IPS DF 6.9 (cell line): ENCODE measurements around the gene IL12RB1.

ENCODE experiments used
- DNase-seq: peaks from one replicate; pipeline ENCODE4 v3.0.0-alpha.2; 2013; ENCODE audit warnings: low read depth, low spot score
- H3K27ac ChIP-seq: one replicate; pipeline ENCODE4 v1.5.1; 2013; ENCODE audit warnings: low read length, control low read depth
- H3K27me3 ChIP-seq: 2 replicates; pipeline ENCODE4 v1.6.1; 2013; ENCODE audit warnings: mild to moderate bottlenecking, low read length; ENCODE audit not compliant: control insufficient read depth, insufficient read depth
- H3K36me3 ChIP-seq: 2 replicates; pipeline ENCODE4 v1.6.1; 2013; ENCODE audit warnings: low read length; ENCODE audit not compliant: control insufficient read depth, insufficient read depth
- H3K4me1 ChIP-seq: 2 replicates; pipeline ENCODE4 v1.6.1; 2013; ENCODE audit warnings: low read length; ENCODE audit not compliant: control insufficient read depth, insufficient read depth
- H3K4me3 ChIP-seq: 2 replicates; pipeline ENCODE4 v1.5.1; 2013; ENCODE audit warnings: mild to moderate bottlenecking, low read length
- H3K9me3 ChIP-seq: 2 replicates; pipeline ENCODE4 v1.6.1; 2013; ENCODE audit warnings: low read length, inconsistent platforms; ENCODE audit not compliant: control insufficient read depth, insufficient read depth
- WGBS: extraction: QIAGEN DNeasy Blood & Tissue Kit; methylation state at CpG from one replicate; pipeline ENCODE4 v1.1.7; 2013; ENCODE audit warnings: mixed read lengths, missing lambda C conversion rate; ENCODE audit not compliant: insufficient read length, insufficient coverage; 5-methylcytosine and 5-hydroxymethylcytosine counted together

Gene IL12RB1

DNA sequence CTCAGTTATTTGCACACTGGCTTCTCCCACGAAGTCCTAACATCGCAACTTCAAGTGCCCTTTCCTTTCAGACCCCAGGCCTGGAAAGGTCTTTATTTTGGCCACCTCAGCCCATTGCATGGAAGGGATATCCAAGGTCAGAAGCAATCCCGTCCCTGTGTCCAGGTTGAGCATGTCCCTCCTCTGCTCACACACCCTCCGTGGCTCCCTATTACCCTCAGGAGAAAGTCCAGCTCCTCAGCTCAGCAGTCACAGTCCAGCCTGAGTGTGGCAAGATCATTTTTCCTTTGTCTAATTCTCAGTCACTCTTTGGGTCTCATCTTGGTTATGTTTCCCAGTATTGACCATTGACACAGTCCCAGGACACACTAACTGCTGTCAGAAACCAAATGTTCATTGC is 59.6 kb downstream of the IL12RB1 start:
- no peaks in the 10 kb centered on the region for H3K4me1 ChIP-seq
- no peak for DNase-seq
- H3K27me3 ChIP-seq = no peaks in the 10 kb centered on the region
- H3K27ac ChIP-seq = no peak overlapping the region
- H3K9me3 ChIP-seq = no peaks in the 10 kb centered on the region
- no peaks in the 10 kb centered on the region; the same call in 1 of the 2 replicates for H3K36me3 ChIP-seq
- no peak overlapping the region for H3K4me3 ChIP-seq
- WGBS = no CpG with 5 or more reads among the region's 4 CpGs

GRCh38 chr19:18023622-18024251 is 63.0 kb downstream of the IL12RB1 start:
- DNase-seq = no peak
- Histone ChIP-seq H3K4me1 (no peaks in the 10 kb centered on the region), H3K9me3 (no peaks in the 10 kb centered on the region), H3K4me3 (no peak overlapping the region), H3K27ac (no peak overlapping the region), H3K36me3 (no peaks in the 10 kb centered on the region; the same call in 1 of the 2 replicates), H3K27me3 (no peaks in the 10 kb centered on the region)
- WGBS = no CpG with 5 or more reads among the region's 23 CpGs

GRCh38 chr19:18021121-18021755 is 65.5 kb downstream of the IL12RB1 start:
- Histone ChIP-seq H3K9me3 (no peaks in the 10 kb centered on the region), H3K27ac (no peak overlapping the region), H3K4me3 (no peak overlapping the region), H3K4me1 (no peaks in the 10 kb centered on the region), H3K36me3 (no peaks in the 10 kb centered on the region; the same call in 1 of the 2 replicates), H3K27me3 (no peaks in the 10 kb centered on the region)
- WGBS = no CpG with 5 or more reads among the region's 21 CpGs
- DNase-seq = no peak

DNA sequence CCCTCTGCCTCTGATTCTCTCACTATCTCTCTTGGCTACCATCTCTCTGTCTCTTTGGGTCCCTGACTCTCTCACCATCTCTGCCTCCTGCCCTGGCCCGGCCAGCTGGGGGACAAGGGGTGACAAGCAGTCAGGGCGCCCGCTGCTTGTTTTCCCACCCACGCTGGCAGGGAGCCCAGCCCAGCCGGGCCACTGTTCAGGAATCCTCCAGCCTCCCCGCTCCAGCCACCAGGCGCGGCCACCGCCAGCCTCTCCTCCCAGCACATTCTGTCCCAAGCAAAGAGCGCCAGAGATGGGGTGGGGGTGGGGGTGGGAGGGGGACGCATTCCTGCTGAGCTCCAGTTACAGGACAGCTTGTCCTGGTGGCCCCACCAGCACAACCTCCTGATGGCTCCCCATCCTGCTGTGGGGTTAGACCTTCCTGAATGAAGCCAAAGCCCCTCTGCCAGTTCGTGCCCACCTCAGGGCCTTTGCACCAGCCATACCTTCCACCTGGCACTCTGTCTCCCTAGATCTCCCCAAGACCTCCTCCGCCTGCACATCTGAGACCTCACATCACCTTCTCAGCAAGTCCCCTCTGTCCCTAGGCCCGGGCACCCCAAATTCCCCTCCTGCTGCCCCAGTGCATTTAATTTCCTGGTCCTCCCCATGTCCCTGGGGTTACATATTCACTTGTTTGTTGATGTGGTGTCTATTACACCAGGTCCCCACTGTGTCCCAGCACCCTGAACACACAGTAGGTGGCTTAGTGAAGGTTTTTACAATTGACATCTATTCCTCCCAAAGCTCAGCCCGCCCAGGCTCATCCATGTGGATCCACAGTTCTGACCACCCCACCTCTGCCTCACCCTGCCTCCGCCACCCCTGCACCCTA is 66.3 kb downstream of the IL12RB1 start:
- H3K4me1 ChIP-seq = no peaks in the 10 kb centered on the region
- no peak for DNase-seq

GRCh38 chr19:18017275-18018083 is 69.3 kb downstream of the IL12RB1 start:
- no peaks in the 10 kb centered on the region for H3K36me3 ChIP-seq
- H3K4me3 ChIP-seq = no peak overlapping the region
- WGBS = no CpG with 5 or more reads among the region's 15 CpGs
- H3K27ac ChIP-seq = no peak overlapping the region
- H3K27me3 ChIP-seq = no peaks in the 10 kb centered on the region
- H3K9me3 ChIP-seq = no peaks in the 10 kb centered on the region
- DNase-seq = no peak
- no peaks in the 10 kb centered on the region; the same call in 1 of the 2 replicates for H3K4me1 ChIP-seq

More for the DNA sequence above, 66.3 kb downstream of the IL12RB1 start:
- Histone ChIP-seq H3K27me3 (no peaks in the 10 kb centered on the region), H3K36me3 (no peaks in the 10 kb centered on the region; the same call in 1 of the 2 replicates), H3K9me3 (no peaks in the 10 kb centered on the region), H3K4me3 (no peak overlapping the region), H3K27ac (no peak overlapping the region)
- WGBS = no CpG with 5 or more reads among the region's 16 CpGs

DNA sequence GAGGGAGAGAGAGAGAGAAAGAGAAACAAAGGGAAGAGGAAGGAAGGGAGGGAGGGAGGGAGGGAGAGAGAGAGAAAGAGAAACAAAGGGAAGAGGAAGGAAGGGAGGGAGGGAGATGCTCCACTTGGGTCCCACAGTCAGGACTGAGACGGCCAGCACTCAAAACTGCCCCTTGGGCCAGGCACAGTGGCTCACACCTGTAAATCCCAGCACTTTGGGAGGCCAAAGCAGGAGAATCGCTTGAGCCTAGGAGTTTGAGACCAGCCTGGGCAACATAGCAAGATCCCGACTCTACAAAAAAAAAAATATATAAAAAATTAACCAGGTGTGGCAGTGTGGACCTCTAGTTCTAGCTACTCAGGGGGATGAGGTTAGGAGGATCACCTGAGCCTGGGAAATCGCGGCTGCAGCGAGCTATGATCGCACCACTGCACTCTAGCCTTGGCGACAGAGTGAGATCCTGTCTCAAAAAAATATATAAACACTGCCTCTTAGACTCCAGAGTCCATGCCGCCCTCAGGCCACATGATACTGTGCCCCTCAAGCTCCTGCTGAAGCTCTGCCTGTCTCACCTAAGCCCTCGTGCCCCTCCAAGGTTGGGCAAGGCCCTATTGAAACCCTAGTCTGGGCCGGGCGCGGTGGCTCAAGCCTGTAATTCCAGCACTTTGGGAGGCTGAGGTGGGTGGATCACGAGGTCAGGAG is 70.4 kb downstream of the IL12RB1 start:
- no peak overlapping the region for H3K27ac ChIP-seq

GRCh38 chr19:18014197-18014596 is 72.5 kb downstream of the IL12RB1 start:
- WGBS = no CpG with 5 or more reads among the region's 6 CpGs
- DNase-seq = no peak

More for the DNA sequence above, 70.4 kb downstream of the IL12RB1 start:
- Histone ChIP-seq H3K36me3 (no peaks in the 10 kb centered on the region), H3K27me3 (no peaks in the 10 kb centered on the region), H3K9me3 (no peaks in the 10 kb centered on the region), H3K4me1 (no peaks in the 10 kb centered on the region; the same call in 1 of the 2 replicates), H3K4me3 (no peak overlapping the region)
- WGBS = no CpG with 5 or more reads among the region's 14 CpGs
- no peak for DNase-seq

DNA sequence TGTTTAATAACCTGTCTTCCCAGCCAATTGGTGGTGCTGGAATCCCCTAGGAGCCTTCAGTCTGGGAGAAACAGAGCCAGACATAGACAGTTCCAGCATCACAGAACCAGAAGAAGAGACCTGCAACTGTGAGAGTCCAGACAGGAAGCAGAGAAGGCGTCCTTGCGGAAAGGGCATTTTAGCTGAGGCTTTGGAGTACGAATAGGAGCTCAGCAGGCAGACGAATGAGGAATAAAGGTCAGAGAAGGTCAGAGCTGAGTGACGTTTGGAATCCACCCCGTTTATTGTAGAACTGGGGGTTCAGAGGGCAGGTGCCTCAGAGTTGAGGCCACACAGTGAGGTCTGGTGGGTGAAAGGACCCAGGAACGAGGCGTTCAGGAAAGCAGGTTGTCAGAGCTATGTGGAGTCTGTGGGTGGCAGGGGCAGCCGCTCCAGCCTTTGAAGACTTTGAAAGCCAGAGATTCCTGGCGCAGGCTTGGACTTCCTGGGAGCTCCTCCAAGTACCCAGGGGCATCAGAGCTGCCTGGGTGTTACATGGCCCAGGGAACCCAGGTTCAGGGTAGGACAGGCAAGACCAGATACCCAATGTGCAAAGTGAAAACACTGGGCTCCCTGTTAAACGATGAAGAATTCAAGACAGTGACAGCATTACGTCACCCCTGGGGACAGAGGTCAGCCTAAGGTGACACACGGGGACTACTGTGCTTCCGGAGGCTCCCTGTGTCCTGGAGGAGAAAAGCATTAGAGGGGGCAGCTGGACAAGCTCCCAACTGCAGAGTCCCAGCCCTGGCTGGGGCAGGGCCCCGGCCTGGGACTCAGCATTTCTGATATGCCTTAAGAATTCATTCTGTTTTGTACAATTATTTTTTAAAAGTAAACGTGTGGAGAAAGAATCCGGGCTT is 73.3 kb downstream of the IL12RB1 start:
- Histone ChIP-seq H3K4me3 (no peak overlapping the region), H3K27me3 (no peaks in the 10 kb centered on the region), H3K4me1 (no peaks in the 10 kb centered on the region; the same call in 1 of the 2 replicates), H3K9me3 (no peaks in the 10 kb centered on the region), H3K27ac (no peak overlapping the region), H3K36me3 (peaks cover 4% of the 10 kb centered on the region; the same call in 1 of the 2 replicates)
- no peak for DNase-seq
- WGBS = no CpG with 5 or more reads among the region's 17 CpGs

More at GRCh38 chr19:18014197-18014596, 72.5 kb downstream of the IL12RB1 start:
- Histone ChIP-seq H3K36me3 (0 out of 2 replicates have a peak, but pooled peaks cover 4% of the 10 kb centered on the region), H3K27me3 (no peaks in the 10 kb centered on the region), H3K27ac (no peak overlapping the region), H3K4me1 (no peaks in the 10 kb centered on the region; the same call in 1 of the 2 replicates), H3K9me3 (no peaks in the 10 kb centered on the region), H3K4me3 (no peak overlapping the region)

GRCh38 chr19:18010149-18010548 is 76.6 kb downstream of the IL12RB1 start:
- H3K27ac ChIP-seq = no peak overlapping the region
- H3K36me3 ChIP-seq = peaks cover 4% of the 10 kb centered on the region; the same call in 1 of the 2 replicates
- H3K9me3 ChIP-seq = no peaks in the 10 kb centered on the region
- H3K4me3 ChIP-seq = no peak overlapping the region
- no peak for DNase-seq
- peaks cover 3% of the 10 kb centered on the region for H3K4me1 ChIP-seq
- H3K27me3 ChIP-seq = no peaks in the 10 kb centered on the region
- no CpG with 5 or more reads among the region's 11 CpGs for WGBS
